Panc1 (cell line): ENCODE data around the gene SLC18B1. TPM values are rescaled to one million over a fixed set of nuclear protein-coding genes. Genes with fewer than 3 reads are reported as not detected.

ENCODE experiments used
- ATAC-seq: fragments of 200-7000 bp; cut with Tn5 transposase; 2 replicates; pipeline ENCODE4 v1.9.1; 2020; ENCODE audit warnings: mild to moderate bottlenecking, moderate library complexity
- BruUV-seq: library from RNA; stranded (reverse); fragments of 400-500 nt; replicated peaks from 2 replicates; lab custom pipeline; 2021; lab: Mats Ljungman, UMichigan
- CTCF ChIA-PET: fragments of 300-600 bp; sonication (Branson Sonifier 250); formaldehyde crosslinking; loops from one replicate; lab custom pipeline; 2022; ENCODE audit warnings: antibody characterized with exemption; lab: Charles Lee
- POLR2A ChIA-PET: fragments of 300-600 bp; sonication (Branson Sonifier 250); formaldehyde crosslinking; loops from one replicate; lab custom pipeline; 2022; ENCODE audit warnings: antibody characterized with exemption; lab: Charles Lee
- DNase-seq: peaks from one replicate; pipeline ENCODE4 v3.0.0-alpha.2; 2010; ENCODE audit warnings: low read depth, low spot score
- H3K27ac ChIP-seq: 2 replicates; pipeline ENCODE4 v1.5.1; 2011; ENCODE audit warnings: mild to moderate bottlenecking, low read length, inconsistent platforms
- H3K27me3 ChIP-seq: fragments of 200-500 bp; sonication (Bioruptor generic); 2 replicates; pipeline ENCODE4 v1.6.0; 2014; ENCODE audit warnings: low read length, inconsistent platforms; ENCODE audit not compliant: control insufficient read depth, insufficient read depth
- H3K36me3 ChIP-seq: fragments of 200-500 bp; sonication (Bioruptor generic); 2 replicates; pipeline ENCODE4 v1.5.1; 2014; ENCODE audit warnings: inconsistent platforms, mild to moderate bottlenecking, low read length, moderate library complexity; ENCODE audit not compliant: control insufficient read depth, insufficient read depth
- H3K4me1 ChIP-seq: 2 replicates; pipeline ENCODE4 v1.5.1; 2011; ENCODE audit warnings: inconsistent platforms, mild to moderate bottlenecking, low read length, moderate library complexity; ENCODE audit not compliant: control insufficient read depth, insufficient read depth
- H3K4me3 ChIP-seq, 2 experiments: 2 replicates each; pipeline ENCODE4 v1.5.1; 2011 to 2012; ENCODE audit warnings: low read depth in 2 of 2, low read length in 2 of 2, mild to moderate bottlenecking in 2 of 2, inconsistent platforms in 1 of 2, moderate library complexity in 1 of 2
- H3K9me3 ChIP-seq: fragments of 200-500 bp; sonication (Bioruptor generic); 2 replicates; pipeline ENCODE4 v1.5.1; 2014; ENCODE audit warnings: low read depth, mild to moderate bottlenecking, inconsistent platforms, low read length, moderate library complexity; ENCODE audit not compliant: control insufficient read depth, insufficient read depth
- CTCF ChIP-seq: fragments of 450-650 bp; IDR thresholded peaks from 2 replicates; pipeline ENCODE4 v1.5.1; 2017; ENCODE audit warnings: mild to moderate bottlenecking
- POLR2AphosphoS5 ChIP-seq: IDR thresholded peaks from 2 replicates; pipeline ENCODE4 v1.6.1; 2012; ENCODE audit warnings: mild to moderate bottlenecking, low read depth, low read length, moderate library complexity
- REST ChIP-seq, 2 experiments: IDR thresholded peaks; 2 replicates each; pipeline ENCODE4 v1.6.1; 2011 to 2012; ENCODE audit warnings: low read depth in 2 of 2, control low read depth in 1 of 2, low read length in 1 of 2, mild to moderate bottlenecking in 1 of 2, moderate library complexity in 1 of 2; ENCODE audit not compliant: insufficient read depth in 1 of 2
- SIN3A ChIP-seq: IDR thresholded peaks from 2 replicates; pipeline ENCODE4 v1.6.1; 2012; ENCODE audit warnings: low read depth, mild to moderate bottlenecking, low read length, moderate library complexity, borderline replicate concordance; ENCODE audit not compliant: insufficient read depth
- TCF7L2 ChIP-seq: IDR thresholded peaks from 2 replicates; pipeline ENCODE4 v1.6.1; 2011; ENCODE audit warnings: mild to moderate bottlenecking, low read depth, low read length, inconsistent platforms
- in situ Hi-C: cut with HindIII; loops from 2 replicates; pipeline ENCODE4 v1.10.0; 2016; ENCODE audit warnings: low sequenced_read_pairs, low pct_unique_long_range_greater_than_20kb
- intact Hi-C: fragments of 100-400 bp; cut with micrococcal nuclease; formaldehyde crosslinking; loops from one replicate; pipeline ENCODE4 v1.10.0; 2022; ENCODE audit not compliant: unreplicated experiment
- total RNA-seq: library from RNA; stranded (reverse); gene quantifications from one replicate; pipeline ENCODE4 v1.2.1, GENCODE V29; 2021; ENCODE audit not compliant: unreplicated experiment

Gene SLC18B1
- total RNA-seq, 1 experiment from 2014 or later = 0.67 TPM

GRCh38 chr6:132816660-132817059 lies 18.2 kb upstream of the SLC18B1 start:
- in situ Hi-C loops = no loop called here
- POLR2A ChIA-PET = no interaction called here
- intact Hi-C loops = no loop called here
- Histone ChIP-seq H3K27me3 (no peaks in the 10 kb centered on the region), H3K27ac (peak overlapping the region; percentile 15; the same call in 1 of the 2 replicates), H3K4me1 (peaks cover 36% of the 10 kb centered on the region), H3K9me3 (no peaks in the 10 kb centered on the region), H3K36me3 (peaks cover 33% of the 10 kb centered on the region), H3K4me3 (peak overlapping the region; percentile 73 to 99)
- no TSS peak for BruUV-seq
- TF ChIP-seq SIN3A = no peak
- TF ChIP-seq CTCF = peak; percentile 12; the same call in 1 of the 2 replicates
- DNase-seq = no peak
- ATAC-seq = no peak
- CTCF ChIA-PET = no interaction called here

- ChIA-PET CTCF (no interaction called here), POLR2A (no interaction called here)
- peaks cover 33% of the 10 kb centered on the region for H3K36me3 ChIP-seq
- H3K4me1 ChIP-seq = peaks cover 35% of the 10 kb centered on the region
- H3K9me3 ChIP-seq = no peaks in the 10 kb centered on the region
- no peaks in the 10 kb centered on the region for H3K27me3 ChIP-seq
- TF ChIP-seq POLR2AphosphoS5 (peak; percentile 22; the same call in 1 of the 2 replicates), TCF7L2 (no peak)
- H3K27ac ChIP-seq = peak overlapping the region; percentile 95
- BruUV-seq = TSS peak; percentile 86
- intact Hi-C loops (no loop called here), in situ Hi-C loops (no loop called here)
- DNase-seq (no peak), ATAC-seq (peak; percentile 52)
- H3K4me3 ChIP-seq = peak overlapping the region; percentile 73 to 99
Observed at GRCh38 chr6:132814716-132815570, 16.5 kb upstream of the SLC18B1 start.

GRCh38 chr6:132813173-132813856 lies 14.9 kb upstream of the SLC18B1 start:
- peaks cover 23% of the 10 kb centered on the region for H3K4me1 ChIP-seq
- TF ChIP-seq SIN3A = no peak
- no peak for TF ChIP-seq CTCF
- no peak for TF ChIP-seq REST (IDR thresholded peaks at IDR 0.05; ENCODE audit: insufficient read depth in 1 of 2, low read depth in 2 of 2, low read length in 1 of 2)
- no peak for TF ChIP-seq TCF7L2
- no peak for TF ChIP-seq POLR2AphosphoS5
- ChIA-PET POLR2A (interaction anchor here (0.6 kb wide), 3 partner anchors 17 to 40 kb away, joined by 3 to 9 read pairs (median 5); no protein-coding TSS in a partner anchor), CTCF (interaction anchor here (0.6 to 1.8 kb wide), 2 partner anchors 14 to 15 kb away, joined by 4 to 5 read pairs; partner anchors contain the start of gene SLC18B1)
- H3K4me3 ChIP-seq = peak overlapping the region; percentile 73 to 99
- H3K27ac ChIP-seq = peak overlapping the region; percentile 94
- no TSS peak for BruUV-seq
- no peaks in the 10 kb centered on the region for H3K9me3 ChIP-seq
- DNase-seq (no peak), ATAC-seq (peak; percentile 7; the same call in 1 of the 2 replicates)
- in situ Hi-C loops = no loop called here
- peaks cover 31% of the 10 kb centered on the region for H3K36me3 ChIP-seq
- peaks cover 3% of the 10 kb centered on the region; the same call in 1 of the 2 replicates for H3K27me3 ChIP-seq
- intact Hi-C loops = no loop called here
